GM12864 (cell line): ENCODE results near the gene SLC25A13.

ENCODE experiments used
- DNase-seq: peaks from one replicate; pipeline ENCODE4 v3.0.0-alpha.2; 2011; ENCODE audit warnings: low read depth
- H3K4me3 ChIP-seq: 2 replicates; pipeline ENCODE4 v1.5.1; 2011; ENCODE audit warnings: mild to moderate bottlenecking, low read depth, low read length, control low read depth
- TF ChIP-seq, protein P1 (sequence below): IDR thresholded peaks from 2 replicates; pipeline ENCODE4 v1.5.1; 2011; ENCODE audit warnings: low read depth, mild to moderate bottlenecking, moderate library complexity, low read length, control low read depth, inconsistent platforms; ENCODE audit errors: missing control alignments

The SLC25A13 gene

DNA sequence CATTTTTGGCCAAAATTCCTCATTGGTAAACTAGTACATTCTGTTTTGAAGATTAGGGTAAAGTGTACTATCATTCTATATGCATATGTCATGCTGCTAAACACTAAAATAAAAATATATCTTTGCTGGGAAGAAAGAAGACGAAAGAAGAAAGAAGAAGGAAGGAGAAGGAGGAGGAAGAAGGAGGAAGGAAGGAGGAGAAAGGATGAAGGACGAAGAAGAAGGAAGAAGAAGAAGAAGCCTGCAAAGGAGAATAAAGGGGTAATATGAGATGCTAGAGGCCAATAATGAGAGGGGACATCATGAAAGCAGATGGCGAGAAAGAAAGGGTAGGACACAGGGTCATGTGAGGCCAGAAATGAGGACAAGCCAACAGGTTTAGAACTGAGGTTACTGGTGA lies 8.0 kb downstream of the SLC25A13 start:
- DNase-seq, result no peak
- H3K4me3 ChIP-seq, result no peak overlapping the region
- TF ChIP-seq, protein P1, sequence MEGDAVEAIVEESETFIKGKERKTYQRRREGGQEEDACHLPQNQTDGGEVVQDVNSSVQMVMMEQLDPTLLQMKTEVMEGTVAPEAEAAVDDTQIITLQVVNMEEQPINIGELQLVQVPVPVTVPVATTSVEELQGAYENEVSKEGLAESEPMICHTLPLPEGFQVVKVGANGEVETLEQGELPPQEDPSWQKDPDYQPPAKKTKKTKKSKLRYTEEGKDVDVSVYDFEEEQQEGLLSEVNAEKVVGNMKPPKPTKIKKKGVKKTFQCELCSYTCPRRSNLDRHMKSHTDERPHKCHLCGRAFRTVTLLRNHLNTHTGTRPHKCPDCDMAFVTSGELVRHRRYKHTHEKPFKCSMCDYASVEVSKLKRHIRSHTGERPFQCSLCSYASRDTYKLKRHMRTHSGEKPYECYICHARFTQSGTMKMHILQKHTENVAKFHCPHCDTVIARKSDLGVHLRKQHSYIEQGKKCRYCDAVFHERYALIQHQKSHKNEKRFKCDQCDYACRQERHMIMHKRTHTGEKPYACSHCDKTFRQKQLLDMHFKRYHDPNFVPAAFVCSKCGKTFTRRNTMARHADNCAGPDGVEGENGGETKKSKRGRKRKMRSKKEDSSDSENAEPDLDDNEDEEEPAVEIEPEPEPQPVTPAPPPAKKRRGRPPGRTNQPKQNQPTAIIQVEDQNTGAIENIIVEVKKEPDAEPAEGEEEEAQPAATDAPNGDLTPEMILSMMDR, result no peak

DNA sequence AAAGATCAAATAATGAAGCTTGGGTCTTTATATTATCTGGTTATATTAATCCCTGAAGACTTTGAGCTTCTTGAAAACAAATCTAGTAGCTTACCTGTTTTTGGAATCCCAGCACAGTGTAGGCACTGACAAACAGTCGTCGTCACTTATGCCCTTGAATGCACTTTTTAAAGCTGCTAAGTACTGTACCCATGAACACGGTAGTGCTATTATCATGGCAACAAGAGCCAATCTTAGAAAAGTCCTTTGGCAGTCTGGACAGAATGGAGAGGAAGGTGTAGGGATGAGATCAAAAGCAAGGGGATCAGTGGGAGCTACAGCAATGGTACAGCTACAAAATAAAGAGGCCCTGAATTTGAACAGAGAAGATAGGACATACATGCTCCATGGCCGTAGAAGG lies 9.4 kb downstream of the SLC25A13 start:
- no peak overlapping the region for H3K4me3 ChIP-seq
- DNase-seq, result no peak

DNA sequence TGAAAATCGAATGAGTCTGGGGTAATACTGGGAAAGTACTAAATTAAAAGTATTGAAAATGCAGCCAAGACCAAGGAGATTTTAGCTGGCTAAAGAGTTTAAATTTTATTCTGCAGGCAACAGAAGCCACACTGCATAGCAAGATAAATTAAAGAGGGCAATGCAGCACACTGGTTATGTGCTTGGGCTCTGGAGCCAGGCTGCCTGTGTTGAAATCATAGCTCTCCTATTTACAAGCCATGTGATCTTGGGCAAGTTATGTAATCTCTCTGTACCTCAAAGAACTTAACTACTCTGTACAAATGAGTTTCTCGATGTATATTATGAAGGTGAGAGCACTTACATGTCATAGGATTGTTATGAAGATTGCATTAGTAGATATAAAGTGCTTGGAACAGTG lies 9.9 kb downstream of the SLC25A13 start:
- no peak for DNase-seq
- TF ChIP-seq, protein P1, result no peak
- H3K4me3 ChIP-seq, result no peak overlapping the region

More for the DNA sequence above, 9.4 kb downstream of the SLC25A13 start:
- TF ChIP-seq, protein P1, result no peak

DNA sequence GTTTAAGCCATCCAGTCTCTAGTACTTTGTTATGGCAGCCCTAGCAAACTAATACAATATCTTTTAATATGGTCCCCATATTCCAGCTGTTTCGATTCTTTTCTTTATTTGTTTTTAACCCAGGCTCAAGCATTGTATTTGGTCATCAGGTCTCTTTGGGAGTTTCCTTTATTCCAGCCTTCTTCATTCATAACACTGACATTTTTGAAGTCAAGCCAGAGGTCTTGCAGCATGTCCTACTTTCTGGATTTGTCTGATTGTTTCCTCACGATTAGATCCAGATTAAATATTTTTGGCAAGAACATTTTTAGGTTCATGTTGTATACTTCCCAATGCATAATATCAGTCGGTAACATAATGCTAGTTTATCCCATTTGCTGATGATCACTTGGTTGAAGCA lies 11.8 kb downstream of the SLC25A13 start:
- TF ChIP-seq, protein P1, result no peak
- DNase-seq, result no peak
- no peak overlapping the region for H3K4me3 ChIP-seq

DNA sequence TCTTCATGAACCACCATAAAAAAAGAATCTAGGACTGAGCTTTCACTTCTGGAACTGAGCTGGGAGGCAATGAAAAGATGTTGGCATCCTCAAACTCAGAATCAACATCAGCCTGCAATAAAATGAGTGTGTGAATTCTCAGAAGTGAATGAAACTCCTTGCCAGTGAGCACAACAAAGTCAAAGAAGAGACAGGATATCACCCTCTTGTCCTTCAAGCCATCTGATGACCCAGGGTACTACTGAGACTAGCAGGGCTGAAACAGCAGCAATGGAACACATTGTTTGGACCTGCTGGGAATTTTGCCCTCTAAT lies 13.0 kb downstream of the SLC25A13 start:
- no peak for DNase-seq
- TF ChIP-seq, protein P1, result no peak
- H3K4me3 ChIP-seq, result no peak overlapping the region

DNA sequence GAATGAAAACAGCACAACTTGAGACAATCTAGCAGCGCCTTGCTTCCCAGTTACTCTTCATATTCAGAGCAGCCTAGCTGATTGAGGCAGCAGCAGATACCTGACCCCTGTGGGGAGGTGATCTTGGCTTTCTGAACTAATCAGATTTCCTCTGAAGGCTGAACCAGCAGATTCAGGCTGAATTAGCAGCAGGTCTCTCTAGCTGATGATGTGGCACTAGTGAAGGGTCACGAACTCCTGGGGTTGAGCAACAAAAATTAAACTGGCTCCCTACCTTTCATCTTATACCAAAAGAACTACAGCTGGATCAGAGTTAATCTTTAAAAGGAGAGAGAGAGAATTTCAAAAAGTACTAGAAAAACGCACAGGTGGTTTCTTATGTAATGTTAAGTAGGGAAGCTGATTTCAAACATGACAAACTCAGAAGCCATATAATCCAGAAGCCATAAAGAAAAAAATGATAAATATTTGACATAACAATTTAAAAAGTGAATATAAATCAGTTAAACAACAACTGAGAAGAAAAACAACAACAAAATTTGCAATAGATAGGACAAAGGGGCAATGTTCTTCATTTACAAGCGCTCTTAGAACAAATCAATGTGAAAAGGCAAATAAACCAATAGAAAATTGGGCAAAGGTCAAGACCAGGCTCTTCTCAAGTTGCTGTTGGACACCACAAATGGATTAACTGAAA lies 13.5 kb downstream of the SLC25A13 start:
- no peak overlapping the region for H3K4me3 ChIP-seq
- TF ChIP-seq, protein P1, result no peak
- no peak for DNase-seq
